GM18951 (cell line): Measurements from ENCODE around the gene ABI1.
"Not testable (repeated sequence)": the region's sequence is repeated elsewhere in the genome, so short reads cannot be mapped to it uniquely, and the experiment has no call there.

ENCODE experiments used
- POLR2A ChIP-seq: IDR thresholded peaks from 4 replicates; pipeline ENCODE4 v1.6.1; 2011; ENCODE audit warnings: mild to moderate bottlenecking; ENCODE audit not compliant: insufficient read length, insufficient read depth; ENCODE audit errors: extremely low read depth
- in situ Hi-C: fragments of 300-500 bp; cut with MboI; formaldehyde crosslinking; loops from one replicate; pipeline ENCODE4 v1.12.0; 2022; ENCODE audit warnings: low sequenced_read_pairs, mixed read lengths, inconsistent platforms; ENCODE audit not compliant: unreplicated experiment

The ABI1 gene

DNA sequence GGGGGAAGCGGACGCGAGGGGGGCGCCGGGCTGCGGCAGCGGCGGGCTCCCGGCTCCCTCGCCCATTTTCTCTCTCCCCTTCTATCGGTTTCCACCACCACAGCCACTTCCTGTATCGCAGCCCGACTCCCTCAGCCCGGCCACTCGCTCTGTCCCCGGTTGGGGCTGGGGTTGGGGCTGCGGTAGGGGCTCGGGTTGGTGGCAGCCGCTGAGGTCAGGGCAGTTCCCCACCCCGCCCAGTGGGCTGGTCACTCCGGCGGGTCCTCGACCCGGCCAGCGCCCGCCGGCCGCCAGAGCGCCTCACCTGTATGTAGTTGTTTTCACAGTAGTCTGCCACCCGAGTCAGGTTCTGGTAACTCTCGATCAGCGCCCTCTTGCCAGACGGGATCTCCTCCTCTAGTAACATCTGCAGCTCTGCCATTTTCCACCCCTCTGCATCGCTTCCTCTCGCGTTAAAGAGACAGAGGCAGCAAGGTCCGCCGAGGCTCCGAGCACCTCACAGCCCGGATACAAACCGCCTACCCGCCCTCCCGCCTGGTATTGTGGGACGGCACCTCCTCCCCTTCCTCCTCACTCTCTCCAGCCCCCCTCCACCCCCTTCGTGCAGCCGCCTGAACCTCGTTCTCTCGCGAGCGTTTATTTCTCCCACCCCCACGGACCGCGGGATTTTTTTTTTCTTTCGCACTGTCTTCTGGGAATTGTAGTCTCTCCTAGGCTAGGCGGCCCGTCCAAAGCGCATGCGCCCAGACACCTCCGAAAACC, at the start of gene ABI1:
Gene ABI1, minus strand, starts transcription at position 516 of the 762 bp plus-strand sequence. Its CDS starts 95 bp downstream, at position 421.
- in situ Hi-C loops = loop anchor here (10.0 kb wide), 1 partner anchor 136 kb away; no protein-coding TSS in a partner anchor
- TF ChIP-seq POLR2A = peak; percentile 77

GRCh38 chr10:26909753-26910152, 49.0 kb upstream of the ABI1 start:
- TF ChIP-seq POLR2A = no peak
- in situ Hi-C loops = no loop called here

DNA sequence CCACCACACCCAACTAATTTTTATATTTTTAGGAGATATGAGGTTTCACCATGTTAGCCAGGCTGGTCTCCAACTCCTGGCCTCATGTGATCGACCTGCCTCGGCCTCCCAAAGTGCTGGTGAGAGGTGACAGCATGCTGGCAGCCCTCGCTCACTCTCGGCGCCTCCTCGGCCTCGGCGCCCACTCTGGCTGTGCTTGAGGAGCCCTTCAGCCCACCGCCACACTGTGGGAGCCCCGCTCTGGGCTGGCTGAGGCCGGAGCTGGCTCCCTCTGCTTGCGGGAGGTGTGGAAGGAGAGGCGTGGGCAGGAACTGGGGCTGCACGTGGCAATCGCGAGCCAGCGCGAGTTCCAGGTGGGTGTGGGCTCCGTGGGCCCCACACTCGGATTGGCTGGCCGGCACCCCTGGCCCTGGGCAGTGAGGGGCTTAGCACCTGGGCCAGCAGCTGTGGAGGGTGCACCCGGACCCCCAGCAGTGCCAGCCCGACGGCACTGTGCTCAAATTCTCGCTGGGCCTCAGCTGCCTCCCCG, 44.6 kb upstream of the ABI1 start:
- in situ Hi-C loops = not testable (repeated sequence)

DNA sequence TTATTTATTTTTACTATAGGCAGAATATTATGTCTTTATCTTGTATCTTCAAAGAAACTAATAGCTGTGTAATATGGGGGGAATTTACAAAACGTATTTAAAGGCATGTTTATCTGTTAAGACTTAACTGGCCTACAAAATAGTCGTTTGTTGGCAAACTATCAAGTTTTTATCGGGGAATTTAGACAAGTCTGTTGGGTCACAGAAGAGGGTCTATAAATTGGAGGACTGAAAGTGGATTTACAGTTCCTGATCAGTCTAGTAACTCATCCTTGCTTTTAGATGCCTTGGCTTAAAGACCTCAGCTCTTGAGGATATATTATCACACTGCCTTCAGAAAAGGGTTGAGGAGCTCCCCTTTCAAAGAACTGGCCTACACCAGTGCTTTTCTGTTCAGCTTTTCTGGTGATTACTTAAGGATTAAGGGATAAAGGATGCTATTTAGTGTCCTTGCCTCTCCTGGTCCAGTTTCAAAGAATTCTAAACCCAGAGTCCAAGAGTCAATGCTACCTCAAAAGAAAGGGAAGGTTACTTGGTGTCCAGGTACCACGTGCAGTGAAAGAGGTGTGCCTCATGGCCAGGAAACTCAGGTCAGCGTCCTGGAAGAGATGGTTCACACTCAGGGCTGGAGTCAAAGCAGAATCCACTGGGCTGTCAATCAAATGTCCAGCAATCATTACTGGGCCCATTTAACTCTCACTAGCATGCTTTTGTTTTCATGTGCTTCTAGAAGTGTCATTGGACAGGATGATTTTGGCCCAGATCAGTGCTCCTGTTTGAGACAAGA, 42.9 kb upstream of the ABI1 start:
- in situ Hi-C loops = no loop called here
- no peak for TF ChIP-seq POLR2A

GRCh38 chr10:26892306-26892923, 31.7 kb upstream of the ABI1 start:
- in situ Hi-C loops = not testable (repeated sequence)

DNA sequence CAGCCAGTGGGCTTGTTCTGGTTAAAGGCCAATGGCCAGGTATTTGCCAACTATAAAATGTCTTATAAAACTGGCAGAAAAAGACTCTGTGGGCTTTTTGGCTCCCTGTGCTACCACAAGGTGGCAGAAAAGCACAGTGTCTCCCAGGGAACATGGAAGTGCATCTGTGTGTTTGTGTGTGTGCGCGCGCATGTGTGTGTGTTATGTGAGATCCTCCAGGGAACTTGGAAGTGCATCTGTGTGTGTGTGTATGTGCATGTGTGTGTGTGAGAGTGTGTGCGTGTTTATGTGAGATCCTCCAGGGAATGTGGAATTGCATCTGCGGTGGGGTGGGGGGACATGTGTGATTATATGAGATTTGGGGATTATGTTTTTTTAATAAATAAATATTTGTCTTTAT, 30.2 kb upstream of the ABI1 start:
- in situ Hi-C loops = no loop called here
- no peak for TF ChIP-seq POLR2A

- in situ Hi-C loops = no loop called here
- no peak for TF ChIP-seq POLR2A
These were observed 27.0 kb upstream of the ABI1 start for GRCh38 chr10:26887611-26888215.

DNA sequence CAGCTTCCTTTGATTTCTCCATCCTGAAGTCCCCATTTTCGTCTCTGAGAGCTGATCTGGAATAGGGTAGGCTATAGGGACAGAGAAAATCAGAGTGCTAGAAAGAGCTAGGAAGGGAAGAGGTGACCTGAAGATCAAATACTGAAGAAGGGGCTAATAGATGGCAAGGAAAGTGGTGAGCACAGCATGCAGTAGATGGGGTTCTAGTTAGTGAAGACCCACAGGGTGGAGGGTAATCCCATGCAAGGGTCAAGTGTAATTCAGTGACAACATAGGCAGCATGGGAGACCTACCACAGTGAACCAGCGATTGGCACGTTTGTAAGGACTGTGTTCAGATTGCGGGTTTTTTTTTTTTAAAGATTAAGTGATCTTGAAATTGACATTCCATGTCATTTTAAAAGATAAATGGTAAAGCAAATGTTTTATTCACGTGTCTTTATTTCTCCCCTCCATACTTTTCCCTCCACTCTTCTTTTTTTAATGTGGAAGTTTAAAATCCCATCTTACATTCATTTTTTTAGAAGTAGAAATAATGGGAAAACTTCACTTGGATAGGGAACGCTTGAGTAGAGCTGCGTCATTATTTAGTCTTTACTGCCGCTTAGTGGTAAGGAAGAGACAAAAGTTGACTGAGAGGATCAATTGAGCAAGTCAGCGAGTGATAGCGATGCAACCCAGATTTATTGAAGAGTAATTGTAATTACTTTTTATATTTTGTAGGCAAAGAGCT, 21.0 kb upstream of the ABI1 start:
- in situ Hi-C loops = loop anchor here (5.0 kb wide), 1 partner anchor 544 kb away; no protein-coding TSS in a partner anchor
- no peak for TF ChIP-seq POLR2A

GRCh38 chr10:26879744-26880143, 19.0 kb upstream of the ABI1 start:
- TF ChIP-seq POLR2A = no peak
- in situ Hi-C loops = loop anchor here (5.0 kb wide), 1 partner anchor 542 kb away; no protein-coding TSS in a partner anchor

GRCh38 chr10:26870766-26871165, 10.0 kb upstream of the ABI1 start:
- in situ Hi-C loops = no loop called here
- TF ChIP-seq POLR2A = no peak

DNA sequence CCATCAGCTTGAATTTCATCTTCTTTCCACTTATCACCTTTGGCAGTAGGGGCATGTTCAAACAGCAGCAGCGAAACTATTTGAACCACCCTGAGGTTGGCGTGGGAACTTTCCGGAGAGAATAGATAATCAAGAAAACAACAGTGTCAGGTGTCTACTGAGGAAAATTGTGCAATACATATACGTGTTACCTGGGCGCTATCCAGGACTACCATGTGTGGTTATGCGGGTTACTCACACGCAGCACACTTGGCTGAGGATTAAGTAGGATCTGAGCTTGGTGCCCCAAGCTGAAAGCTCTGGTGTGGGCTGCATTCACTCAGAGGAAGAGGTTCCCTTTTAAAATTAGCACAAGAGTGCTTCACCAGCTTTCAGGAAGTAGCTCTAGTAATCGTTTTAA, 8.8 kb upstream of the ABI1 start:
- no peak for TF ChIP-seq POLR2A
- in situ Hi-C loops = loop anchor here (10.0 kb wide), 1 partner anchor 145 kb away; no protein-coding TSS in a partner anchor

DNA sequence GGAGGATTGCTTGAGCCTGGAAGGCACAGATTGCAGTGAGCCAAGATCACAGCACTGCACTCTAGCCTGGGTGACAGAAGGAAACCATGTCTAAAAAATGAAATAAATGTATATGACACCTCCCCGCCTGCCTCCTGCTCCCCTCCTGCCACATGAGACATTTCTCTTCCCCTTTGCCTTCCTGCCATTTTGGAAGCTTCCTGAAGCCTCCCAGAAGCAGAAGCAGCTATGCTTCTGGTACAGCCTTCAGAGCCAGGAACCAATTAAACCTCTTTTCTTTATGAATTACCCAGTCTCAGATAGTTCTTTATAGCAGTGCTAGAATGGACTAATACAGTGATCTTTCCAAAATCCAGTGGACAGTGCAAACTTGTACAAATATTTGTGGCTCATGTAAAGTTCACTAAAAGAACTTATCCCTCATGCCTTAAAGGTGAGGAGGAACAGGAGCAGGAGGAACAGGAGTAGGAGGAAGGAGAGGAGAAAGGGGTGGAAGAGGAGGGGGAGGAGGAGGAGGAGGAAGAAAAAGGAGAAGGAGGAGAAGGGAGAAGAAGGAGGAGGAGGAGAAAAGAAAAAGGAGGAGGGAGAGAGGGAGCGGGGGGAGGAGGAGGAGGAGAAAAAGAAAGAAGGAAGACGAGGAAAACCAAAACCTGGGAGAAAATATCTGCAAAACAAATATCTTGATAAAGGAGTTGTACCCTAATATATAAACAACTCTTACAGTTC, 2.8 kb upstream of the ABI1 start:
- no peak for TF ChIP-seq POLR2A

More for the DNA sequence above, 2.8 kb upstream of the ABI1 start:
- in situ Hi-C loops = loop anchor here (10.0 kb wide), 1 partner anchor 139 kb away; no protein-coding TSS in a partner anchor
